Psoas muscle (tissue), 8 donors: Measurements from ENCODE around the gene RBM17. TPM values are rescaled to one million over a fixed set of nuclear protein-coding genes. Genes with fewer than 3 reads are reported as not detected.
"Not testable (repeated sequence)": the region's sequence is repeated elsewhere in the genome, so short reads cannot be mapped to it uniquely, and the experiment has no call there.

ENCODE experiments used
- ATAC-seq, 4 donors: fragments of 200-7000 bp; cut with Tn5 transposase; one replicate each; pipeline ENCODE4 v1.9.1; 2020; ENCODE audit warnings: moderate library complexity in 3 of 4, mild to moderate bottlenecking in 2 of 4
- DNase-seq, 2 donors: peaks; one replicate each; pipeline ENCODE4 v3.0.0-alpha.2; 2020
- H3K27ac ChIP-seq: fragments of 200-600 bp; one replicate; pipeline ENCODE4 v1.8.0; 2022
- H3K27me3 ChIP-seq, 3 donors: fragments of 200-600 bp in 1 of 3; one replicate each; pipeline versions ENCODE4 v1.6.1 to v1.8.0; 2013 to 2022; ENCODE audit warnings: low read length in 2 of 3, mild to moderate bottlenecking in 2 of 3, moderate library complexity in 1 of 3; ENCODE audit not compliant: insufficient read depth in 3 of 3
- H3K36me3 ChIP-seq, 2 donors: fragments of 200-600 bp in 1 of 2; one replicate each; pipeline versions ENCODE4 v1.6.1 to v1.8.0; 2013 to 2022; ENCODE audit warnings: low read depth in 1 of 2, mild to moderate bottlenecking in 1 of 2, moderate library complexity in 1 of 2; ENCODE audit not compliant: insufficient read depth in 1 of 2
- H3K4me1 ChIP-seq: fragments of 200-600 bp; one replicate; pipeline ENCODE4 v1.8.0; 2022
- H3K4me3 ChIP-seq: fragments of 200-600 bp; one replicate; pipeline ENCODE4 v1.8.0; 2022; ENCODE audit warnings: mild to moderate bottlenecking
- H3K9me3 ChIP-seq: fragments of 200-600 bp; one replicate; pipeline ENCODE4 v1.8.0; 2022
- WGBS, 3 donors: extraction: QIAGEN DNeasy Blood & Tissue Kit; methylation state at CpG; one replicate each; pipeline versions ENCODE4 v1.1.6 to v1.1.7; 2013; 5-methylcytosine and 5-hydroxymethylcytosine counted together
- intact Hi-C, 2 donors: fragments of 100-400 bp; cut with DNase I; formaldehyde crosslinking; loops; one replicate each; pipeline versions ENCODE4 v1.11.0 to v1.14.2; 2022
- polyA plus RNA-seq, 3 donors: library from polyadenylated mRNA; stranded (reverse); fragments of 200-250 nt; gene quantifications; one replicate each; pipeline ENCODE4 v1.2.3, GENCODE V29; 2013
- total RNA-seq, 4 donors: library from RNA; stranded (reverse); fragmentation: NEBNext Ultra II Directional in 2 of 4; extraction: Animal tissue kit (Norgen Biotek cat#: 25700) in 2 of 4; gene quantifications; one replicate each; pipeline versions ENCODE4 v1.2.1 to v1.2.4, GENCODE V29; 2021 to 2023
- TF ChIP-seq, protein P1 (sequence below): fragments of 200-600 bp; IDR thresholded peaks from one replicate; pipeline ENCODE4 v1.8.0; 2022; ENCODE audit warnings: antibody characterized with exemption
- donor health status: healthy with polysubstance abuse.
- donor health status: DM: no; HTN: no; CAD: no; lungs with moderate emphysema.
- donor health status: Bipolar disorder and iron deficiency.
- donor health status: healthy.
- donor health status: DM: yes; HTN: yes; CAD: no.
- donor health status: DM: no; HTN: no; CAD: no.
- donor health status: DM: no; HTN: no; CAD: no.
- donor health status: DM: yes; HTN: yes; CAD: no.

The RBM17 gene
- total and polyA plus RNA-seq, 7 donors, result 74.4 to 157 (median 95.9) TPM

DNA sequence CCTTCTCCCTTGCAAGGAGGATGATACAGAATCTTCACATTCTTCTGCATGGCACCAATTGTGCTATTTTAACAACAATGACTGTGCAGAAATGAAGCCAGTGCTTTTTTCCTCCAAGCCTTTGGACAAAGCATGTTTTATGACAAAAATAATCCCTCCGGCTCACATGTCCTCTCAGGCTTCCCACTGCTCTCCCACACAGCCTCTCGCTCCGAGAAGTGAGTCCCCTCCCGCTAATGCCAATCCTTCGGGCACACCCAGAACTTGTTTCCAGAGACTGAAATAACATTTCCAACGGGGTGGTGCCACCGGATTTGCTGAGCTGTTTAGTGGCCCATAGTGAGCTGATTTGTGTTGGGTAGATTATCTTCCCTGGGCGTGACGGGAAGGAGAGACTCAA, 35.8 kb downstream of the RBM17 start:
- Histone ChIP-seq H3K4me1 (peaks cover 14% of the 10 kb centered on the region), H3K36me3 (no peaks in the 10 kb centered on the region), H3K27me3 (no peaks in the 10 kb centered on the region), H3K9me3 (no peaks in the 10 kb centered on the region), H3K27ac (peak overlapping the region; percentile 78), H3K4me3 (peak overlapping the region; percentile 20)
- ATAC-seq, result peak; percentile 53 to 84 (median 74)
- intact Hi-C loops, result no loop called here
- no peak for DNase-seq
- TF ChIP-seq, protein P1, sequence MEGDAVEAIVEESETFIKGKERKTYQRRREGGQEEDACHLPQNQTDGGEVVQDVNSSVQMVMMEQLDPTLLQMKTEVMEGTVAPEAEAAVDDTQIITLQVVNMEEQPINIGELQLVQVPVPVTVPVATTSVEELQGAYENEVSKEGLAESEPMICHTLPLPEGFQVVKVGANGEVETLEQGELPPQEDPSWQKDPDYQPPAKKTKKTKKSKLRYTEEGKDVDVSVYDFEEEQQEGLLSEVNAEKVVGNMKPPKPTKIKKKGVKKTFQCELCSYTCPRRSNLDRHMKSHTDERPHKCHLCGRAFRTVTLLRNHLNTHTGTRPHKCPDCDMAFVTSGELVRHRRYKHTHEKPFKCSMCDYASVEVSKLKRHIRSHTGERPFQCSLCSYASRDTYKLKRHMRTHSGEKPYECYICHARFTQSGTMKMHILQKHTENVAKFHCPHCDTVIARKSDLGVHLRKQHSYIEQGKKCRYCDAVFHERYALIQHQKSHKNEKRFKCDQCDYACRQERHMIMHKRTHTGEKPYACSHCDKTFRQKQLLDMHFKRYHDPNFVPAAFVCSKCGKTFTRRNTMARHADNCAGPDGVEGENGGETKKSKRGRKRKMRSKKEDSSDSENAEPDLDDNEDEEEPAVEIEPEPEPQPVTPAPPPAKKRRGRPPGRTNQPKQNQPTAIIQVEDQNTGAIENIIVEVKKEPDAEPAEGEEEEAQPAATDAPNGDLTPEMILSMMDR, result no peak
- 14 to 16% (median 15%) methylated on average over 9 of the region's 9 CpGs for WGBS, 3 donors

DNA sequence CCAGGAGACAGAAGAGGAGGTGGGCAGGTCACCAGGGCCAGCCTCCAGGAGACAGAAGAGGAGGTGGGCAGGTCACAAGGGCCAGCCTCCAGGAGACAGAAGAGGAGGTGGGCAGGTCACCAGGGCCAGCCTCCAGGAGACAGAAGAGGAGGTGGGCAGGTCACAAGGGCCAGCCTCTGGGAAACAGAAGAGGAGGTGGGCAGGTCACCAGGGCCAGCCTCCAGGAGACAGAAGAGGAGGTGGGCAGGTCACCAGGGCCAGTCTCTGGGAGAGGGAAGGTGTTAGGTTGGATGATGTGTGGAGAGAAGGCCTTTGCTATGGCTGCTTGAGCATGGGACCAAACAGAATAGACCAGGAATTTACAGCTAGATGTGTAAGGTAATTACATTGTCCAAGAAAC, 38.6 kb downstream of the RBM17 start:
- H3K36me3 ChIP-seq, H3K27me3 ChIP-seq, H3K9me3 ChIP-seq, intact Hi-C loops, H3K27ac ChIP-seq, DNase-seq, ATAC-seq, H3K4me3 ChIP-seq: not testable (repeated sequence)
- peaks cover 14% of the 10 kb centered on the region for H3K4me1 ChIP-seq

- no peaks in the 10 kb centered on the region for H3K27me3 ChIP-seq
- 86 to 90% (median 90%) methylated on average over 8 of the region's 8 CpGs for WGBS, 3 donors
- H3K4me3 ChIP-seq, result no peak overlapping the region
- no peak overlapping the region for H3K27ac ChIP-seq
- TF ChIP-seq, protein P1, result no peak
- intact Hi-C loops, result no loop called here
- no peaks in the 10 kb centered on the region for H3K36me3 ChIP-seq
- peaks cover 14% of the 10 kb centered on the region for H3K4me1 ChIP-seq
- no peaks in the 10 kb centered on the region for H3K9me3 ChIP-seq
- ATAC-seq (no peak), DNase-seq (no peak)
These were observed 39.3 kb downstream of the RBM17 start for GRCh38 chr10:6128087-6128486.

DNA sequence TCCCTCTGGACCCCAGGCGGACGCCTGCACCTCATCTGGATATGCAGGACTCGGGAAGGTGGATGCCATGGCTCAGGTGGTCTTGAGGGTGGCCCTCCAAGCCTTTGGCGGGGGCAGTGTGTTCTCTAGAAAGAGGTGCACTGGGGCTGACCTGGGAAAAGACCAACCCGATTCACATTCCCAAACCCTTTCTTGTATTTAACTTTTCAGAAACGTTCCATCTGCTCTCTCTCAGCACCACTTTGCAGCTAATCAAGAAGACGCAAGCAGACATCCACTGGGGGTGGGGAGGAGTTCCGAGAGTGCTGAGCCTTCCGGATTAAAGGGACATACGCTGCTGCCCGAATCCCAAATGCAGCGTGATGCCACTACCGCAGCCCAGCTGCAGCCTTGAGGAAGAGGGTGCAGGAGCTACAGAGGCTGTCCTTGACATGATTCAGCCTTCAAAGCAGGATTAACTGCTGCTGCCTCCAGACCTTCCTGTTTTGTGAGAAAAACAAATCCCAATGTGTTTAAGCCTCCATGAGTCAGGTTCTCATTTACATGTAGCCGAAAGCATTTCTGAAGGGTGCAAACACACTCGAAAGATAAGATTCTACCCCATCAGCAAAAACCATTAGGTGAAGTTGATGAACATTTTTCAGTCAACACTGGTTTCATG, 39.9 kb downstream of the RBM17 start:
- Histone ChIP-seq H3K4me3 (no peak overlapping the region), H3K4me1 (peaks cover 16% of the 10 kb centered on the region), H3K27me3 (no peaks in the 10 kb centered on the region), H3K36me3 (no peaks in the 10 kb centered on the region), H3K27ac (no peak overlapping the region), H3K9me3 (no peaks in the 10 kb centered on the region)
- DNase-seq, result peak in 1 of 2 donors; percentile 41
- TF ChIP-seq, protein P1, result no peak
- no peak for ATAC-seq
- intact Hi-C loops, result no loop called here
- 49 to 53% (median 50%) methylated on average over 15 of the region's 15 CpGs for WGBS, 3 donors

GRCh38 chr10:6130848-6131470, 42.1 kb downstream of the RBM17 start:
- Histone ChIP-seq H3K27me3 (no peaks in the 10 kb centered on the region), H3K4me1 (peaks cover 5% of the 10 kb centered on the region), H3K4me3 (no peak overlapping the region), H3K27ac (no peak overlapping the region), H3K9me3 (no peaks in the 10 kb centered on the region), H3K36me3 (peaks cover 0 to 4% of the 10 kb centered on the region in 2 donors)
- TF ChIP-seq, protein P1, result no peak
- no peak for DNase-seq
- ATAC-seq, result no peak
- intact Hi-C loops, result no loop called here
- WGBS, 3 donors, result 79 to 87% (median 83%) methylated on average over 7 of the region's 7 CpGs
